Neural cell (in vitro differentiated cells): Measurements from ENCODE around the gene ITGB5.

Source experiments
- EZH2 ChIP-seq: fragments of 200-600, 300-800 bp; shearing (Covaris generic), sonication (generic); IDR thresholded peaks from 2 replicates; pipeline ENCODE4 v1.6.1; 2014; ENCODE audit warnings: antibody characterized with exemption, low read length, borderline replicate concordance, mild to moderate bottlenecking; ENCODE audit not compliant: insufficient read depth, poor library complexity, severe bottlenecking
- MXI1 ChIP-seq: fragments of 450-650 bp; conservative IDR thresholded peaks from 2 replicates; pipeline ENCODE4 v1.6.1; 2014; ENCODE audit warnings: antibody characterized with exemption, mild to moderate bottlenecking; ENCODE audit not compliant: poor library complexity, severe bottlenecking
- POLR2AphosphoS5 ChIP-seq: IDR thresholded peaks from 2 replicates; pipeline ENCODE4 v1.6.1; 2012
- SMC3 ChIP-seq: fragments of 450-650 bp; conservative IDR thresholded peaks from 2 replicates; pipeline ENCODE4 v1.6.1; 2014; ENCODE audit warnings: antibody characterized with exemption, mild to moderate bottlenecking, moderate library complexity; ENCODE audit not compliant: poor library complexity
- TAF1 ChIP-seq: IDR thresholded peaks from 2 replicates; pipeline ENCODE4 v1.6.1; 2012; ENCODE audit warnings: low read depth
- TF ChIP-seq, protein P1 (sequence below): fragments of 450-650 bp; IDR thresholded peaks from 2 replicates; pipeline ENCODE4 v1.5.1; 2014; ENCODE audit warnings: antibody characterized with exemption, mild to moderate bottlenecking, moderate library complexity; ENCODE audit not compliant: poor library complexity, severe bottlenecking

DNA sequence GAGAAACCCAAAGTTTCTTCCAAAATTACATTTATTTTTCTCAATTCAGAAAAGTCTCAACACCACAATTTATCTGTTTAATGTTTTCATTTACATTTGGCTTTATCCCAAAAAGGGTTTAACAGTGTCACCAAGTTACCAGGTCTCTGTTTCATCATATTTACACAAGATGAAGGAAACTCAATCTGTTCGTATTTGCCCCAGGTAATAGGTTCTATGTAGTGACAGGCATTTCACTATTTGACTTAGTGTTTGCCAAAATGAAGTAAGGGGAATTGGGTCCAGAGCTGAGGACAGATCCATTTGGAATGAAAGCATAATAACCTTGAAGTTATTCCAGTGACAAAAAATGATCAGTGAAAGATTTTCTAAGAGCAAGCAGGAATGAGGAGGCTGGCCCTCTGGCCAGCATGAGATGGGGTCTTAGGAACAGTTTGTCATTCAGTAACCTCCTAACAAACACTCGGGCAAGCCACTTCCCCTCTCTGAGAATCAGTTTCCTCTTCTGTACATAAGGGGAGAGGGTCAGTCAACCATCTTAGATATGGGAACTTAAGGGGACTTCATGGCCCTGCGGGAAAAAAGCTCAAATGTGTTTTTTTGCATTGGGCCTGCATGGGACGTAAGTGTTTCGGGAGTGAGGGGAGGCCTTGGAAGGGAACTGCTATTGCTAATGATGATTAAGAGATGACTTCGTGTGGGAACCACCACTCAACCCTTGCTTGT is 125.1 kb downstream of the ITGB5 start:
- TF ChIP-seq TAF1 (no peak), SMC3 (no peak), EZH2 (no peak), POLR2AphosphoS5 (no peak), MXI1 (no peak)
- TF ChIP-seq, protein P1, sequence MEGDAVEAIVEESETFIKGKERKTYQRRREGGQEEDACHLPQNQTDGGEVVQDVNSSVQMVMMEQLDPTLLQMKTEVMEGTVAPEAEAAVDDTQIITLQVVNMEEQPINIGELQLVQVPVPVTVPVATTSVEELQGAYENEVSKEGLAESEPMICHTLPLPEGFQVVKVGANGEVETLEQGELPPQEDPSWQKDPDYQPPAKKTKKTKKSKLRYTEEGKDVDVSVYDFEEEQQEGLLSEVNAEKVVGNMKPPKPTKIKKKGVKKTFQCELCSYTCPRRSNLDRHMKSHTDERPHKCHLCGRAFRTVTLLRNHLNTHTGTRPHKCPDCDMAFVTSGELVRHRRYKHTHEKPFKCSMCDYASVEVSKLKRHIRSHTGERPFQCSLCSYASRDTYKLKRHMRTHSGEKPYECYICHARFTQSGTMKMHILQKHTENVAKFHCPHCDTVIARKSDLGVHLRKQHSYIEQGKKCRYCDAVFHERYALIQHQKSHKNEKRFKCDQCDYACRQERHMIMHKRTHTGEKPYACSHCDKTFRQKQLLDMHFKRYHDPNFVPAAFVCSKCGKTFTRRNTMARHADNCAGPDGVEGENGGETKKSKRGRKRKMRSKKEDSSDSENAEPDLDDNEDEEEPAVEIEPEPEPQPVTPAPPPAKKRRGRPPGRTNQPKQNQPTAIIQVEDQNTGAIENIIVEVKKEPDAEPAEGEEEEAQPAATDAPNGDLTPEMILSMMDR = no peak
